GM11168 (cell line): Measurements from ENCODE around the gene SEMA6B.

Experiments used
- in situ Hi-C: fragments of 300-500 bp; cut with MboI; formaldehyde crosslinking; loops from one replicate; pipeline ENCODE4 v1.12.0; 2022; ENCODE audit warnings: low sequenced_read_pairs; ENCODE audit not compliant: unreplicated experiment

Gene SEMA6B

GRCh38 chr19:4589579-4590410 lies 30.3 kb upstream of the SEMA6B start:
- in situ Hi-C loops: no loop called here

GRCh38 chr19:4588291-4588761 lies 28.8 kb upstream of the SEMA6B start:
- in situ Hi-C loops: no loop called here

GRCh38 chr19:4587527-4587926 lies 28.0 kb upstream of the SEMA6B start:
- in situ Hi-C loops: no loop called here

- in situ Hi-C loops: no loop called here
These were observed 27.2 kb upstream of the SEMA6B start for GRCh38 chr19:4586691-4587090.

GRCh38 chr19:4586245-4586644 lies 26.8 kb upstream of the SEMA6B start:
- in situ Hi-C loops: no loop called here

- in situ Hi-C loops: no loop called here
These were observed 26.1 kb upstream of the SEMA6B start for GRCh38 chr19:4585556-4585955.

GRCh38 chr19:4584670-4585460 lies 25.4 kb upstream of the SEMA6B start:
- in situ Hi-C loops: no loop called here

- in situ Hi-C loops: no loop called here
These were observed 24.6 kb upstream of the SEMA6B start for GRCh38 chr19:4583961-4584669.

- in situ Hi-C loops: no loop called here
These were observed 23.7 kb upstream of the SEMA6B start for GRCh38 chr19:4582980-4583842.

GRCh38 chr19:4581666-4582553 lies 22.4 kb upstream of the SEMA6B start:
- in situ Hi-C loops: no loop called here

GRCh38 chr19:4580961-4581665 lies 21.6 kb upstream of the SEMA6B start:
- in situ Hi-C loops: no loop called here

- in situ Hi-C loops: no loop called here
These were observed 20.8 kb upstream of the SEMA6B start for GRCh38 chr19:4580021-4580901.

- in situ Hi-C loops: loop anchor here (5.0 kb wide), 1 partner anchor 63 kb away; no protein-coding TSS in a partner anchor
These were observed 19.9 kb upstream of the SEMA6B start for GRCh38 chr19:4579389-4579788.

GRCh38 chr19:4578552-4579248 lies 19.2 kb upstream of the SEMA6B start:
- in situ Hi-C loops: loop anchor here (5.0 kb wide), 1 partner anchor 64 kb away; no protein-coding TSS in a partner anchor

- in situ Hi-C loops: loop anchor here (5.0 kb wide), 1 partner anchor 65 kb away; no protein-coding TSS in a partner anchor
These were observed 17.7 kb upstream of the SEMA6B start for GRCh38 chr19:4577020-4577782.
